Fibroblast of lung (primary cell): ENCODE measurements around the gene ZSCAN1.

Source experiments
- EZH2 ChIP-seq: IDR thresholded peaks from 2 replicates; pipeline ENCODE4 v1.5.1; 2012; ENCODE audit warnings: low read length, control low read depth, mild to moderate bottlenecking; ENCODE audit errors: missing control alignments
- TF ChIP-seq, protein P1 (sequence below), 2 donors: IDR thresholded peaks in 1 of 2; conservative IDR thresholded peaks in 1 of 2; 1 replicate in 1 of 2; 2 replicates in 1 of 2; pipeline ENCODE4 v1.5.1; 2011 to 2012; ENCODE audit warnings: low read length in 2 of 2, control low read depth in 1 of 2, inconsistent platforms in 1 of 2, low read depth in 1 of 2, mild to moderate bottlenecking in 1 of 2

GRCh38 chr19:58088521-58089052 is 54.8 kb downstream of the ZSCAN1 start:
- TF ChIP-seq, protein P1, sequence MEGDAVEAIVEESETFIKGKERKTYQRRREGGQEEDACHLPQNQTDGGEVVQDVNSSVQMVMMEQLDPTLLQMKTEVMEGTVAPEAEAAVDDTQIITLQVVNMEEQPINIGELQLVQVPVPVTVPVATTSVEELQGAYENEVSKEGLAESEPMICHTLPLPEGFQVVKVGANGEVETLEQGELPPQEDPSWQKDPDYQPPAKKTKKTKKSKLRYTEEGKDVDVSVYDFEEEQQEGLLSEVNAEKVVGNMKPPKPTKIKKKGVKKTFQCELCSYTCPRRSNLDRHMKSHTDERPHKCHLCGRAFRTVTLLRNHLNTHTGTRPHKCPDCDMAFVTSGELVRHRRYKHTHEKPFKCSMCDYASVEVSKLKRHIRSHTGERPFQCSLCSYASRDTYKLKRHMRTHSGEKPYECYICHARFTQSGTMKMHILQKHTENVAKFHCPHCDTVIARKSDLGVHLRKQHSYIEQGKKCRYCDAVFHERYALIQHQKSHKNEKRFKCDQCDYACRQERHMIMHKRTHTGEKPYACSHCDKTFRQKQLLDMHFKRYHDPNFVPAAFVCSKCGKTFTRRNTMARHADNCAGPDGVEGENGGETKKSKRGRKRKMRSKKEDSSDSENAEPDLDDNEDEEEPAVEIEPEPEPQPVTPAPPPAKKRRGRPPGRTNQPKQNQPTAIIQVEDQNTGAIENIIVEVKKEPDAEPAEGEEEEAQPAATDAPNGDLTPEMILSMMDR (conservative IDR thresholded peaks at IDR 0.05 in 1 of 2, IDR thresholded peaks at IDR 0.05 in 1 of 2; ENCODE audit: low read depth in 1 of 2, low read length in 2 of 2): no peak
- TF ChIP-seq EZH2: no peak
